Measurements from ENCODE around the gene CACNB1. TPM values are rescaled to one million over a fixed set of nuclear protein-coding genes. Genes with fewer than 3 reads are reported as not detected.

Gene CACNB1
- total and polyA plus RNA-seq, 2 of the 13 experiments (the other 11 are each of a cell fraction or from before 2014, with no cell fraction given), result 0.75 to 1.5 TPM

DNA sequence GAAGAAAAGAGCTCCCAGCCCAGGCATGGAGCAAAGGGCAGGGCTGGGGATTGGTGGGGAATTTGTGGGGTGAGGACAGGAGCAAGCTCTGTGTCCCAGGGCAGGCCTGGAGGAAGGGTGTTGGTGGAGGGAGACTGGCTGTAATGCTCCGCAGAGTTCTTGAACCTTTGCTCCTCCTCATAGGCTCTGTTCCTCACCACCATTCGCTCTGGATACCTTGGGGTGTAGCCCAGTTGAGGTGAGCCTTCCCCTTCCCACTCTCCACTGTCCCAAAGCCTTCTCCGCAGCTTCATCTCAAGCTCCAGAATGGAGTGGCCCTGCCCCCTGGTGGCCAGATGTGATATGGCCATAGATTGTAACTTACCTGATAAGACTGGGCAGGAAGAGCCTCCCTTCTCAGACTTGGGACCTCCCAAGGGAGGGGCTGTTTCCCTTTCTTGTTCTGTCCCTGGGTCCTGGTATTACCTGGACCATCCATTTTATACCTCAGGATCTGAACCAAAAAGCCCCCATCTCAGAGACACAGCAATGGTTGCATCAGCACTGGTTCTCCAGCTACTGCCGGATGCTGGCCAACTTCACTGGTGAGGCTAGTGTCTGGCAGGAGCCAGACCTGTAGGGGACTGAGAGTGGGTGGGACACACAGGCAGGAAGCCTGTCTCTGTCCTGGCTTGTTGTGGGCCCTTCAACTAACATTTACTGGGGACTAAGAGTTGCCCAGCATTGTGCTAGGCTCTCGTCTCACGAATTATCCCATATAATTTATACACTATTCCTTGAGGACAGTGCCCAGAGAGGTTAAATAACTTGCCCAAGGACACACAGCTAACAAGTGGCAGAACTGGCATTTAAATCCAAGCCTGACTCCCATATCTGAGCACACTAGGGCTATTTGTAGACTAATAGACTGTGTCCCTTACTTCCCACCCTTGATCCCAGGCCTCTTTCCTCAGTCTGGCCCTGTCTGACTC is 47.4 kb upstream of the CACNB1 start (continued):
- peak; percentile 70; the same call in 1 of the 2 replicates for TF ChIP-seq ZNF136 (CRISPR knock-in tag; IDR thresholded peaks at IDR 0.05; ENCODE audit: low read depth)
- TF ChIP-seq ZNF224 (CRISPR knock-in tag; IDR thresholded peaks at IDR 0.05), result no peak
- TF ChIP-seq SMC3 (IDR thresholded peaks at IDR 0.05; ENCODE audit: low read length), result peak; percentile 82; the same call in 1 of the 2 replicates
- no peak for TF ChIP-seq HES4 (CRISPR knock-in tag; IDR thresholded peaks at IDR 0.05; ENCODE audit: borderline replicate concordance)
- no peak for TF ChIP-seq ZSCAN20 (CRISPR knock-in tag; IDR thresholded peaks at IDR 0.05; ENCODE audit: borderline replicate concordance)
- no peak for TF ChIP-seq ATM (IDR thresholded peaks at IDR 0.05; ENCODE audit: borderline replicate concordance)
- TF ChIP-seq MEIS1 (CRISPR knock-in tag; IDR thresholded peaks at IDR 0.05; ENCODE audit: borderline replicate concordance), result no peak
- TF ChIP-seq GATA4 (IDR thresholded peaks at IDR 0.05; ENCODE audit: borderline replicate concordance, low read depth), result no peak
- no peak for TF ChIP-seq HNRNPH1 (optimal IDR thresholded peaks at IDR 0.05; ENCODE audit: low read depth, low read length)
- TF ChIP-seq ZNF772 (CRISPR knock-in tag; IDR thresholded peaks at IDR 0.05), result no peak; the same call in 1 of the 2 replicates
- TF ChIP-seq, protein P1, sequence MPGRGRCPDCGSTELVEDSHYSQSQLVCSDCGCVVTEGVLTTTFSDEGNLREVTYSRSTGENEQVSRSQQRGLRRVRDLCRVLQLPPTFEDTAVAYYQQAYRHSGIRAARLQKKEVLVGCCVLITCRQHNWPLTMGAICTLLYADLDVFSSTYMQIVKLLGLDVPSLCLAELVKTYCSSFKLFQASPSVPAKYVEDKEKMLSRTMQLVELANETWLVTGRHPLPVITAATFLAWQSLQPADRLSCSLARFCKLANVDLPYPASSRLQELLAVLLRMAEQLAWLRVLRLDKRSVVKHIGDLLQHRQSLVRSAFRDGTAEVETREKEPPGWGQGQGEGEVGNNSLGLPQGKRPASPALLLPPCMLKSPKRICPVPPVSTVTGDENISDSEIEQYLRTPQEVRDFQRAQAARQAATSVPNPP (CRISPR knock-in tag; IDR thresholded peaks at IDR 0.05), result no peak
- TF ChIP-seq, protein P2, sequence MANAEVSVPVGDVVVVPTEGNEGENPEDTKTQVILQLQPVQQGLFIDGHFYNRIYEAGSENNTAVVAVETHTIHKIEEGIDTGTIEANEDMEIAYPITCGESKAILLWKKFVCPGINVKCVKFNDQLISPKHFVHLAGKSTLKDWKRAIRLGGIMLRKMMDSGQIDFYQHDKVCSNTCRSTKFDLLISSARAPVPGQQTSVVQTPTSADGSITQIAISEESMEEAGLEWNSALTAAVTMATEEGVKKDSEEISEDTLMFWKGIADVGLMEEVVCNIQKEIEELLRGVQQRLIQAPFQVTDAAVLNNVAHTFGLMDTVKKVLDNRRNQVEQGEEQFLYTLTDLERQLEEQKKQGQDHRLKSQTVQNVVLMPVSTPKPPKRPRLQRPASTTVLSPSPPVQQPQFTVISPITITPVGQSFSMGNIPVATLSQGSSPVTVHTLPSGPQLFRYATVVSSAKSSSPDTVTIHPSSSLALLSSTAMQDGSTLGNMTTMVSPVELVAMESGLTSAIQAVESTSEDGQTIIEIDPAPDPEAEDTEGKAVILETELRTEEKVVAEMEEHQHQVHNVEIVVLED (CRISPR knock-in tag; IDR thresholded peaks at IDR 0.05; ENCODE audit: borderline replicate concordance), result 0 out of 2 replicates have a peak, but pooled peaks have one; percentile 23
- no peak for TF ChIP-seq ZNF207 (IDR thresholded peaks at IDR 0.05; ENCODE audit: borderline replicate concordance)
- no peak for TF ChIP-seq ZNF562 (CRISPR knock-in tag; IDR thresholded peaks at IDR 0.05; ENCODE audit: borderline replicate concordance)
- TF ChIP-seq, protein P3, sequence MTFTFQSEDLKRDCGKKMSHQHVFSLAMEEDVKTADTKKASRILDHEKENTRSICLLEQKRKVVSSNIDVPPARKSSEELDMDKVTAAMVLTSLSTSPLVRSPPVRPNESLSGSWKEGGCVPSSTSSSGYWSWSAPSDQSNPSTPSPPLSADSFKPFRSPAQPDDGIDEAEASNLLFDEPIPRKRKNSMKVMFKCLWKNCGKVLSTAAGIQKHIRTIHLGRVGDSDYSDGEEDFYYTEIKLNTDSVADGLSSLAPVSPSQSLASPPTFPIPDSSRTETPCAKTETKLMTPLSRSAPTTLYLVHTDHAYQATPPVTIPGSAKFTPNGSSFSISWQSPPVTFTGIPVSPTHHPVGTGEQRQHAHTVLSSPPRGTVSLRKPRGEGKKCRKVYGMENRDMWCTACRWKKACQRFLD (CRISPR knock-in tag; IDR thresholded peaks at IDR 0.05; ENCODE audit: borderline replicate concordance), result no peak
- no peak for TF ChIP-seq ZNF138 (CRISPR knock-in tag; IDR thresholded peaks at IDR 0.05; ENCODE audit: low read depth)
- peak; percentile 39 for TF ChIP-seq ZEB1 (IDR thresholded peaks at IDR 0.05; ENCODE audit: insufficient replicate concordance, low read depth)
- TF ChIP-seq RFX1 (IDR thresholded peaks at IDR 0.05), result no peak
- TF ChIP-seq NRL (CRISPR knock-in tag; IDR thresholded peaks at IDR 0.05; ENCODE audit: borderline replicate concordance), result no peak
- TF ChIP-seq SETDB1 (CRISPR knock-in tag; IDR thresholded peaks at IDR 0.05; ENCODE audit: borderline replicate concordance), result no peak
- no peak; the same call in 1 of the 2 replicates for TF ChIP-seq ZNF607 (CRISPR knock-in tag; IDR thresholded peaks at IDR 0.05; ENCODE audit: borderline replicate concordance)
- TF ChIP-seq IKZF1 (IDR thresholded peaks at IDR 0.05), result no peak
- TF ChIP-seq MED8 (CRISPR knock-in tag; IDR thresholded peaks at IDR 0.05; ENCODE audit: insufficient replicate concordance), result no peak
- TF ChIP-seq, protein P4, sequence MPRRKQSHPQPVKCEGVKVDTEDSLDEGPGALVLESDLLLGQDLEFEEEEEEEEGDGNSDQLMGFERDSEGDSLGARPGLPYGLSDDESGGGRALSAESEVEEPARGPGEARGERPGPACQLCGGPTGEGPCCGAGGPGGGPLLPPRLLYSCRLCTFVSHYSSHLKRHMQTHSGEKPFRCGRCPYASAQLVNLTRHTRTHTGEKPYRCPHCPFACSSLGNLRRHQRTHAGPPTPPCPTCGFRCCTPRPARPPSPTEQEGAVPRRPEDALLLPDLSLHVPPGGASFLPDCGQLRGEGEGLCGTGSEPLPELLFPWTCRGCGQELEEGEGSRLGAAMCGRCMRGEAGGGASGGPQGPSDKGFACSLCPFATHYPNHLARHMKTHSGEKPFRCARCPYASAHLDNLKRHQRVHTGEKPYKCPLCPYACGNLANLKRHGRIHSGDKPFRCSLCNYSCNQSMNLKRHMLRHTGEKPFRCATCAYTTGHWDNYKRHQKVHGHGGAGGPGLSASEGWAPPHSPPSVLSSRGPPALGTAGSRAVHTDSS (CRISPR knock-in tag; conservative IDR thresholded peaks at IDR 0.05), result no peak
